Measurements from ENCODE around the gene TMEM43.

Gene TMEM43

DNA sequence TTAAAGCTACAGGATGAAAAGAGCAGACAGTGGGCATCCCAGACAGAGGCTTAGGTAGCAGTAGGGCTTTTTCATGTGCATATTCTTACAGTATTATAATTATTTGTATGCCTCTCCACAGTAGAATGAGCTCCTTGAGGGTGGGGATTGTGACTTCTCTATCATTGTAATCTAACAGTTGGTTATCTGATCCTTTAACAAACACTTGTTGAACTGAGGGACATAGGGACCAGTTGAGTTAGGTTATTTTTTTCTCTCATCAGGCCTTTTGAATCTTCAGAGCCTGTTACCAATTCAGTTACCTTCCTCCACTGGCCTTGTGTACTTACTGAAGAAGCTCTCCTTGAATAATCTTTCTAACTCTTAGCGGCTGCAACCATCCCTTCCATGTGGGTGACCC is 54.9 kb downstream of the TMEM43 start:
- no peak for DNase-seq

DNA sequence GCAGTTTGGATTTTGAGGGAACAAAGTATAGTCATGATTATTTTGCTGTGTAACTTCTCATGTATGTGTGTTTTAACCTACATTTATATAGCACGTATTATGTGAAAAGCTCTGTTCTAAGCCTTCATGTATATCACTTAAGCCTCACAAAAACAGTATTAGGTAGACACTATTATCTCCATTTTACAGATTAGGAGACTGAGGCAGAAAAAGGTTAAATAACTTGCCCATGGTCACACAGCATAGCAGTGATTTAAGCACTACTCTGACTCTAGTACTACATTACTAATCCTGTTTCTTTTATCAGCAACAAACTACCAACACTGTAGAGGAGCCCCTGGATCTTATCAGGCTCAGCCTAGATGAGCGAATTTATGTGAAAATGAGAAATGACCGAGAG is 56.4 kb downstream of the TMEM43 start:
- DNase-seq, result no peak

DNA sequence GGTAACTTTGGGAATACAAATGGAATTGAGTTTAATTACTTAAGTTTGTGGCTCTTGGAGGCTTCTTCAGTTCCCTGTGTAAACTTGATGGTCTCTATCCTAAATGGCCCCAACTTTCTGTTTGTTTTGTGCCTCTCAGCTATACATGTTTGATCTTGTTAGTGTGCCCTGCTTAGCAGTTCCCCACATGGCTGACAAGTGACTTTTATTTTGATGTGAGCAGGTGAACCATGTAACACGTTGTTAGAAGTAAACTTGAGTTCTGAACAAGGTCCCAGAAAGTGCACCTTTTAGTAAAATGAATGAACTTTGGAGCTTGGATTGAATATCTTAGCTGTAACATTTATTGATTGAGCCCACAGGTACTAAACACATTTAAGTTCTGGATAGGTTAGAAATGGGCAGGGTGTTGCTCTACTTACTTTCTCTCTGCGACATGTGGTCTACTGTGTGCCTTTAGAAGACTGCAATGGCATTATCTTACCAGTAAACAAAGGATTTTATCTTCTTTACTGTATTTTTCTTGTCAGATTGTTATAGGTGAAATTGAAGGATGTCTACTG is 58.2 kb downstream of the TMEM43 start:
- no peak for DNase-seq

DNA sequence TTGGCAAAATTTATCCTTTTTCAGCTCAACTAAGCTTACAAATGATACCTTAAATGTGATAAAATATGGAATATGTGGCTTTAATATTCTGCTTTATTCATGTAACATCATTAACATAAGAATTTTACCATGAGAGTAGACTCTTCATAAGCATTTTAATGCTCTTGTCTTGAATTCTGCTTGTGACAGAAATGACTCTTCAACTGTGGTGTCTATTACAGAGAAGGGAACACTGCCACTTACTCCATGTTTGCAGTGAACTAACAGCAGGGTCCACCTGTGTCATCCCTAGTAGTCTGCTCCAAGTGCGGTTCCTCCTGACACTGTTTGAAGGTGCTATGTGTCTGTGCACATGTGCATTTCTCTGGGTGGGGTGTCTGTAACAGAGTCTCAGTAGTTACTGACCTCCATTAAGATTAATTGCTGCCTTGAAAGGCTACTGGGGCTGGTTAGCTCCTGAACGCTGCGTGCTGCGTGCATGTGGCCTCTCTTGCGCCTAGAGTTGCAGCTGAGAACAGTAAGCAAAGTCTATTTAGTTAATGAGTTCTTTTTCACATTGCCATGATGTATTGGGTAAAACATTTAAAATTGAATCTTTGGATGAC is 62.1 kb downstream of the TMEM43 start:
- DNase-seq, result no peak

DNA sequence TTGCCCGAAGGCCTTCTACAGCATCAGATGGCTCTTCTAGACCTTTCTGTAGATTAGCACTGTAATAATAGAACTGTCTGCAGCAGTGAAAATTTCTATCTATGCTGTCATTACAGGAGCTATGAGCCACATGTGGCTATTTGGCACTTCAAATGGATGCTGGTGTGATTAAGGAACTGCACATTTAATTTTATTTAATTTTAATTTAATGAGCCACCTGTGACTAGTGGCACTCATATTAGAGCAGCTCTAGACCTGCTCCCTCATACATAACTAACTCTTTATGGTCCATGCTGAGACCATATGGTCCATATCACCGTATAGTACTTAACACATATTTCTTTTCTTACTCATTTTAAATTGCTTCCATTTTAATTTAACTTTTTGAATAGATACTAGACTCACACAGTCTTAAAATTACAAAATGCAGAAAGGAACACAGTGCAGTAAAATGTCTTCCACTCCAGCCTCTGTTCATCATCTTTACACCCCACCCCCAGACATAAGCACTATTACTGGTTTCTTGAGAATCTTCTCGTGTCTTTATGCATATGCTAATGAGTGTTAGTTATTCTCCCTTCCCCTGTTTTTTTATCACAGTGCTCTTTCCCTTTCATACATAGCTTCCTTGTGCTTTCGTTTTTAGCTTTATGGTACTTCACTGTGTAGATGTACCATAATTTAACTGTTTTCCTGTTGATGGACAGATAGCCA is 63.3 kb downstream of the TMEM43 start:
- no peak for DNase-seq
